Mucosa of gallbladder (tissue), 1 donor: ENCODE measurements around the gene TBCD. TPM values are rescaled to one million over a fixed set of nuclear protein-coding genes. Genes with fewer than 3 reads are reported as not detected.
A peak's percentile ranks its signal among the peaks of the same experiment; 100 is the strongest.

ENCODE experiments used
- DNase-seq: peaks from one replicate; pipeline ENCODE4 v3.0.0-alpha.2; 2020; ENCODE audit warnings: low spot score
- total RNA-seq: library from RNA; stranded (reverse); gene quantifications from one replicate; pipeline ENCODE4 v1.2.1, GENCODE V29; 2021
- donor health status: DM: no; HTN: no; CAD: no.

The TBCD gene
- total RNA-seq, 1 donor from 2014 or later = 96.5 TPM

GRCh38 chr17:82808921-82809905 lies 57.3 kb downstream of the TBCD start:
- DNase-seq = no peak

- DNase-seq = no peak
Observed at GRCh38 chr17:82810644-82811430, 59.0 kb downstream of the TBCD start.

DNA sequence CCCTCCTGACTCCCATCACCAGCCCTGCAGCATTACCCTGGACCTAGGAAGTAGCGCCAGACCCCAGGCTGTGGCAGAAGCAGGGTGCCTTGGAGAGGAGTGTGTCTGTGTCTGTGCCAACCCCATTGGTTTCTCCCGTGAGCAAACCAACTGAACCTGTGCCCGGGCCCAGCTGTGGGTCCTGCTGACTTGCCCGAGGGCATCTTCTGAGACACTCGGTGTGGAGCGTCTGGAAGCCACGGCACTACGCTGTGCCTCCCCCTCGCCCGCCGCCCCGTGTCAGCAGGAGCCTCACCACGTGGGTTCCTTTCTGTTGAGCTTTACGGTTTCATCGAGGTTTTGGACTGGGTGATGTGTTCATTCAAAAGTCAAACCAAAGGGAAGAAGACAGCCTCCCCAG lies 60.2 kb downstream of the TBCD start:
- no peak for DNase-seq

GRCh38 chr17:82812601-82813000 lies 60.7 kb downstream of the TBCD start:
- DNase-seq = no peak

GRCh38 chr17:82813299-82814051 lies 61.6 kb downstream of the TBCD start:
- no peak for DNase-seq

DNA sequence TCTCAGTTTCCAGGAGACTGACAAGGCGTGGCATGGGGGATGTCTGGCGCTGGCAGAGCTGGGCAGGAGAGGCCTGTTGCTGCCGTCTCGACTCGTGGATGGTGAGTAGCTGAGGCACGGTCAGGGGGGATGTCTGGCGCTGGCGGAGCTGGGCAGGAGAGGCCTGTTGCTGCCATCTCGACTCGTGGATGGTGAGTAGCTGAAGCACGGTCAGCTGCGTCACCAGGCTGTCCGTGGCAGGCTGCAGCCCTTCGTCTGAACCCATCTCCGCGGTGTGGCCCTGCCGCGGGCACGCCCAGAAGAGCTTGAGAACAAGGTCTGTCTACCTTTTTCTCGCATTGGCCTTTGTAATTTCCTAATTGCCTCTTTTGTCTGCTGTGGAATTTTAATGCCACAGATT lies 63.0 kb downstream of the TBCD start:
- DNase-seq = no peak

DNA sequence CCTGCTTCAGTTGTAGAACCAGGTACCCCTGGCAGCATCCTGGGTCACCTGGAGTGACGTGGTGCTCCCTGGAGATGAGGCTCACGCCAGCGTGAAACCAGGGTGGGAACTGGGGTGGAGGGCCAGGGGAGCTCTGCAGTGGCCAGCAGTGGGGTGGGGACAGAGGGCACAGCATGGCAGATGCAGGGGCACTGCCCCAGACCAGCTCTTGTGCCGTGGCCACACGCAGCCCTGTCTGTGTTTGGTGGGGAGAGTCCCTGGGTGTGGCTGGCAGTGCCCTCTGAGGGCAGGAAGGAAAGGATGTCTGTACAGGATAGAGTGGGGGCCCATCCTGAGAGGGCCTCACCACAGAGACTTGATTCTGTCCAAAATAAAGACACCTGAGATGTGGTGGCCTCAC lies 63.5 kb downstream of the TBCD start:
- DNase-seq = no peak

DNA sequence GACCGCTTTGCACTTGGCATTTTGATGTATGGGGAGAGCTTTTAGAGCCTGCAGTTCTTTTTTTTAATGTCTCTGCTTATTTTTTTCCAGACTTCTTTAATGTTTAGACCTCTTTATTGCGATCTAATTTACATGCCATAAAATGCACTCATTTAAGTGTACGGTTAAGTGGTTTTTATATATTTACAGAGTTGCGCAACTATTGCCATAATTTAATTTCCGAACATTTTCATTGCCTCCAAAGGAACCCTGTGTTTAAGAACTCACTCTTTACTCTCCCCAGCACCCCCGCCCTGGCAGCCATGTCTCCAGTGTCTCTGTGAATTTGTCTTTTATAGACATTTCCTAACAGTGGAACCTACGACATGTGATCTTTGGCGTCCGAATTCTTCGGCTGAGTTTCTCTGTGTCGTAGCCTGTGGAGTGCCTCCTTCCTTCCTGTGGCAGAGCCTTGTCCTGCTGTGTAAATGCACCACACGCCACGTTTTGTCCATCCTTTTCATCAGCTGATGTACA lies 64.0 kb downstream of the TBCD start:
- DNase-seq = no peak

- DNase-seq = no peak
Observed at GRCh38 chr17:82816358-82816757, 64.5 kb downstream of the TBCD start.

GRCh38 chr17:82817947-82818346 lies 66.1 kb downstream of the TBCD start:
- no peak for DNase-seq

GRCh38 chr17:82820278-82821251 lies 68.7 kb downstream of the TBCD start:
- no peak for DNase-seq

DNA sequence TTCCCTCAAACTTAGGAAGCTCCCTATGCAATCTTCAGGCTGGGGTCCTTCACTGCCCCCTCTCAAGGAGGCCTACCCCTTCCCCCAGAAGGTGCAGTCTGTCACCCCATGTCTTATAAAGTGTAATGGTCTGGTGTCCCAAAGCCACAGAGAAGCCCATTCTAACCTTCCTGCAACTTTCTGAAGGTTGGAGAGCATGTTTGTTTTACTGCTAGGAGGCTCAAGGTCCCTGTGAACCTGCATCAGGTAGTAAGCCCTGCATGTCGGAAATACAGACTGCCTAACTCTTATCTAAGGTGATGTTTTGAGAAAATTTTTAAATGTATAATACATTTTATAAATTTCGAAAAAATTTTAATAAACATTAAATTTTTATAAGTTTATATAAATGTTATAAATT lies 69.7 kb downstream of the TBCD start:
- DNase-seq = no peak

- DNase-seq = no peak
Observed at GRCh38 chr17:82822281-82822680, 70.4 kb downstream of the TBCD start.

DNA sequence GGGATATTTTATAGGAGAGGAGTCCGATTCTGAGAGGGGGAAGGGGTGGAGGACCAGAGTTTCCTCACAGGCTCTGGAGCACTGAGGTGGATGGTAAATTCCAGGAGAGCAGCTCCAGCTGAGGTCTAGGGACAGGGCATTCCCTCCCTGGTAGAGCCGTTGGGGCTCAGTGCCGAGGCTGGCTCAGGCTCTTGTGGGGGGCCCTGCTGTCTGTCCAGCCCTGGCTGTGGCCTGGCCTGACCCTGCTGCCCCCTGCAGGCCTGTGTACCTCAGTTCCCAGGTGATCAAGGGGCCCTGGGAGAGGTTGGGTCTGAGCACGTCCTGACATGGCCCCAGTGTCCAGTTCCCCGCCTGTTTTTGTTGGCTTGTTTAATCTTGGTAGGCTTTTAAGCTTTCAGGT lies 71.1 kb downstream of the TBCD start:
- no peak for DNase-seq

DNA sequence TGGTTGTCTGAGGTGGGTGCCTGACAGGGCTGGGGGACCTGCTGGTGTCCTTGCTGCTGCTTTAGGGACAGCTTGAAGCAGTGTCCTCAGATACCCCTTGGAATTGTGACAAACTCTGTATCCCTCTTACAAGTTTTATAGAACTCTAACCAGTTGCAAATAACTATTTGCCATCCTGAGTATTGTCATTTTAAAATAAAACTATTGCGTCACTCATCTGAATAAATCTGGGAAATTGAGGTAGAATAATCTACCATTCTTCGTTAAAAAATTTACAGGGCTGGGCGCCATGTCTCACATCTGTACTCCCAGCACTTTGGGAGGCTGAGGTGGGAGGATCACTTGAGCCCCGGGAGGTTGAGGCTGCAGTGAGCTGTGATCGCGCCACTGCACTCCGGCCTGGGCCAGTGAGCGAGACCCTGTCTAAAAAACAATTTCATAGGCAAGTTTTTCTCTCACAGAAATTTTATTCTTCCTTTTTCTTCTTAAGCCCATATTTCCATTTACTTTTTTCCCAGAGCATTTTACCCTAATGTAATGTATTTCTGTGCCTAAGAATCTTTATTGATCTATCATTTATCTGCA lies 73.8 kb downstream of the TBCD start:
- DNase-seq = no peak

DNA sequence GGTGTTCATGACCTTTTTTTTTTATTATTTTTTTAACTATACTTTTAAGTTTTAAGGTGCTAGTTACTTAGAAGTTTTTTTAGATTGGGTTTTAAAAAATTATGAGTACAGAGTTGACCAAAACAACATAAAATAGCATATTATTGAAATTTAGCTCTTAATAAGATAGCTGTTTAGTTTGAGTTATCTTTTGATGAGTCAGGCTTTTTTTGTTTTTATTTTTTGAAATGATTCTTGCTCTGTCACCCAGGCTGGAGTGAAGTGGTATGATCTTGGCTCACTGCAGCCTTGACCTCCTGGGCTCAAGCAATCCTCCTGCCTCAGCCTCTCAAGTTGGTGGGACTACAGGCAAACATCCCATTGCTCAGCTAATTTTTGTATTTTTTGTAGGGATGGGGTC lies 74.3 kb downstream of the TBCD start:
- DNase-seq = no peak

- no peak for DNase-seq
Observed at GRCh38 chr17:82826956-82827355, 75.1 kb downstream of the TBCD start.

DNA sequence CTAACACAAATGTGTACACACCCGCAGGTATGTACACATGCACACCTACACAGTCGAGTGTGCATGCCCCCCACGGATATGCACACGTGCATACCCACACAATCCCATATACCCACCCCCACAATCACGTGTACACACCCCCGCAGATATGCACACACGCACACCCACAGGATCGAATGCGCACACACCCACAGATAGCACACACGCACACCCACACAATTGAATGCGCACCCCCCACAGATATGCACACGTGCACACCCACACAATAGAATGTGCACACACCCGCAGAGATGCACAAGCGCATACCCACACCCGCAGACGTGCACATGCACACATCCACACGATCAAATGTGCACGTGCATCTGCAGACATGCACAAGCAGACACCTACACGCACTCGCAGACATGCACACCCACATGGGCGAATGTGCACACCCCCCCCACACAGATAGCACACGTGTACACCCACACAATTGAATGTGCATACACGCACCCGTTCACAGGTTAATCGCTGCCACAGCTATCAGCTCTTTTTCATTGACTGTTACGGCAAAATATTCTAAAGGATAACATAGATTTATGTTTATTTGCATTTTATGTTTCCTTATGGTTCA lies 77.1 kb downstream of the TBCD start:
- DNase-seq = no peak

- peak; percentile 42 for DNase-seq
Observed at GRCh38 chr17:82830249-82830661, 78.4 kb downstream of the TBCD start.
